Esophagus squamous epithelium (tissue), 5 donors: ENCODE measurements around the gene ZNF774. TPM values are rescaled to one million over a fixed set of nuclear protein-coding genes. Genes with fewer than 3 reads are reported as not detected.
"Not testable (repeated sequence)": the region's sequence is repeated elsewhere in the genome, so short reads cannot be mapped to it uniquely, and the experiment has no call there.

Source experiments
- DNase-seq: peaks from one replicate; lab custom pipeline; 2025; lab: John Stamatoyannopoulos, UW
- H3K27ac ChIP-seq, 4 donors: fragments of 200-600 bp; sonication (generic); one replicate each; pipeline ENCODE4 v1.5.1; 2016 to 2019; ENCODE audit warnings: mild to moderate bottlenecking in 1 of 4
- H3K27me3 ChIP-seq, 4 donors: fragments of 200-600 bp; sonication (generic); 1 replicate in 3 of 4; 2 replicates in 1 of 4; pipeline versions ENCODE4 v1.5.1 to v1.6.0; 2017 to 2021; ENCODE audit warnings: antibody characterized with exemption in 1 of 4
- H3K36me3 ChIP-seq, 3 donors: fragments of 200-600 bp; sonication (generic); one replicate each; pipeline ENCODE4 v1.5.1; 2016 to 2019
- H3K4me1 ChIP-seq, 3 donors: fragments of 200-600 bp; sonication (generic); one replicate each; pipeline ENCODE4 v1.5.1; 2017 to 2019
- H3K4me3 ChIP-seq, 4 donors: fragments of 200-600 bp; sonication (generic); 1 replicate in 3 of 4; 2 replicates in 1 of 4; pipeline ENCODE4 v1.5.1; 2016 to 2019; ENCODE audit warnings: mild to moderate bottlenecking in 2 of 4, moderate library complexity in 1 of 4
- H3K9me3 ChIP-seq, 3 donors: fragments of 200-600 bp; sonication (generic); one replicate each; pipeline ENCODE4 v1.5.1; 2016 to 2019
- CTCF ChIP-seq, 6 experiments: fragments of 450-650 bp in 4 of 6; fragments of 200-600 bp in 2 of 6; sonication (generic) in 2 of 6; IDR thresholded peaks; one replicate each; pipeline ENCODE4 v1.5.1; 2016 to 2019; ENCODE audit warnings: antibody characterized with exemption in 6 of 6, mild to moderate bottlenecking in 4 of 6, moderate library complexity in 4 of 6
- POLR2A ChIP-seq, 4 donors: fragments of 450-650 bp; IDR thresholded peaks; one replicate each; pipeline ENCODE4 v1.6.1; 2017; ENCODE audit warnings: antibody characterized with exemption in 4 of 4, mild to moderate bottlenecking in 4 of 4, moderate library complexity in 3 of 4
- WGBS, 2 donors: methylation state at CpG; one replicate each; pipeline ENCODE4 v1.1.5; 2018; 5-methylcytosine and 5-hydroxymethylcytosine counted together
- intact Hi-C: fragments of 100-400 bp; cut with DNase I; formaldehyde crosslinking; loops from one replicate; pipeline ENCODE4 v1.15.0; 2022
- total RNA-seq, 4 donors: library from RNA; depleted of rRNA; stranded (reverse); fragments of >200 nt; gene quantifications; one replicate each; pipeline ENCODE4 v1.1.0, GENCODE V29; 2016
- donor health status: DM: yes; HTN: yes; CAD: no.

ZNF774 gene
- total RNA-seq, 4 donors from 2014 or later, result 0.79 to 9.3 (median 1.8) TPM

- 65 to 71% methylated on average over 5 of the region's 5 CpGs for WGBS, 2 donors
These were observed 8.7 kb upstream of the ZNF774 start for GRCh38 chr15:90343302-90343790.

GRCh38 chr15:90344662-90345061, 7.4 kb upstream of the ZNF774 start:
- Histone ChIP-seq H3K9me3 (no peaks in the 10 kb centered on the region), H3K4me1 (peaks cover 0 to 16% (median 4%) of the 10 kb centered on the region in 3 donors), H3K36me3 (no peaks in the 10 kb centered on the region), H3K27ac (no peak overlapping the region), H3K4me3 (no peak overlapping the region), H3K27me3 (no peaks in the 10 kb centered on the region)
- DNase-seq, result no peak
- TF ChIP-seq POLR2A (IDR thresholded peaks at IDR 0.05) (no peak), CTCF (IDR thresholded peaks at IDR 0.05) (no peak)
- intact Hi-C loops, result no loop called here
- 86 to 100% methylated on average over 1 of the region's 1 CpG for WGBS, 2 donors

More at GRCh38 chr15:90343302-90343790, 8.7 kb upstream of the ZNF774 start:
- no peaks in the 10 kb centered on the region for H3K9me3 ChIP-seq
- no peak for DNase-seq
- H3K27ac ChIP-seq, result no peak overlapping the region
- H3K4me3 ChIP-seq, result no peak overlapping the region
- no peaks in the 10 kb centered on the region for H3K27me3 ChIP-seq
- peaks cover 0 to 10% (median 4%) of the 10 kb centered on the region in 3 donors for H3K4me1 ChIP-seq
- intact Hi-C loops, result no loop called here
- TF ChIP-seq POLR2A (IDR thresholded peaks at IDR 0.05), result no peak
- no peak for TF ChIP-seq CTCF (IDR thresholded peaks at IDR 0.05)
- H3K36me3 ChIP-seq, result no peaks in the 10 kb centered on the region

- Histone ChIP-seq H3K27me3 (no peaks in the 10 kb centered on the region), H3K36me3 (no peaks in the 10 kb centered on the region), H3K9me3 (no peaks in the 10 kb centered on the region), H3K4me1 (peaks cover 0 to 16% (median 4%) of the 10 kb centered on the region in 3 donors), H3K27ac (no peak overlapping the region), H3K4me3 (no peak overlapping the region)
- WGBS, 2 donors, result 25 to 40% methylated on average over 2 of the region's 2 CpGs
- intact Hi-C loops, result no loop called here
- DNase-seq, result no peak
- TF ChIP-seq POLR2A (IDR thresholded peaks at IDR 0.05) (no peak), CTCF (IDR thresholded peaks at IDR 0.05) (no peak)
These were observed 6.2 kb upstream of the ZNF774 start for GRCh38 chr15:90345857-90346256.

GRCh38 chr15:90347431-90348065, 4.5 kb upstream of the ZNF774 start:
- H3K27me3 ChIP-seq, DNase-seq, H3K4me3 ChIP-seq, H3K9me3 ChIP-seq, intact Hi-C loops, H3K36me3 ChIP-seq, H3K27ac ChIP-seq: not testable (repeated sequence)
- WGBS, 2 donors, result 79 to 100% methylated on average over 1 of the region's 1 CpG
- H3K4me1 ChIP-seq, result peaks cover 5 to 19% (median 8%) of the 10 kb centered on the region in 3 donors

- H3K4me1 ChIP-seq, result peaks cover 8 to 21% (median 11%) of the 10 kb centered on the region in 3 donors
- WGBS, 2 donors, result 36 to 45% methylated on average over 6 of the region's 6 CpGs
- H3K36me3 ChIP-seq, result no peaks in the 10 kb centered on the region
- H3K4me3 ChIP-seq, result no peak overlapping the region
- intact Hi-C loops, result no loop called here
- no peaks in the 10 kb centered on the region for H3K27me3 ChIP-seq
- no peak for DNase-seq
- no peak overlapping the region for H3K27ac ChIP-seq
- TF ChIP-seq POLR2A (IDR thresholded peaks at IDR 0.05) (no peak), CTCF (IDR thresholded peaks at IDR 0.05) (no peak)
- no peaks in the 10 kb centered on the region for H3K9me3 ChIP-seq
These were observed 3.6 kb upstream of the ZNF774 start for GRCh38 chr15:90348456-90348855.
